ENCODE results near the gene FHOD3. TPM values are rescaled to one million over a fixed set of nuclear protein-coding genes. Genes with fewer than 3 reads are reported as not detected.

The FHOD3 gene
- 1.4 and 2.9 TPM in 2 replicates for total RNA-seq (2022)
- Bru-seq, nascent RNA = percentile 28 among the genes with signal in this experiment
- BruChase-seq, experiment 1, labeled RNA remaining after a 6-hour chase = percentile 27 among the genes with signal in this experiment
- BruChase-seq, experiment 2, labeled RNA remaining after a 2-hour chase = percentile 34 among the genes with signal in this experiment
- long read RNA-seq, partial matches to known transcripts = 0 of 2 reads
- long read RNA-seq, other reads (novel, unspliced or antisense) = 2 of 2 reads

- TF ChIP-seq CTCF (IDR thresholded peaks at IDR 0.05; ENCODE audit: unreplicated experiment) = no peak
- no peaks in the 10 kb centered on the region for H3K36me3 Mint-ChIP-seq (ENCODE audit: insufficient read depth, unreplicated experiment)
- intact Hi-C loops (cut with micrococcal nuclease; ENCODE audit: unreplicated experiment) = loop anchor here (2.0 to 5.0 kb wide), 3 partner anchors 75 to 275 kb away; no protein-coding TSS in a partner anchor
- no peaks in the 10 kb centered on the region for H3K4me1 Mint-ChIP-seq (ENCODE audit: low read depth, unreplicated experiment)
- H3K4me3 Mint-ChIP-seq (ENCODE audit: low read depth, unreplicated experiment) = no peak within 1 kb of the TSS
- H3K27ac Mint-ChIP-seq (ENCODE audit: unreplicated experiment) = no peak within 1 kb of the TSS
- peaks cover 11% of the 10 kb centered on the region for H3K27me3 Mint-ChIP-seq (ENCODE audit: unreplicated experiment)
- CTCF ChIA-PET = interaction anchor here (0.6 to 2.4 kb wide), 3 partner anchors 12 to 529 kb away, joined by 3 to 9 read pairs (median 4); no protein-coding TSS in a partner anchor
- BruUV-seq (replicated peaks) = no TSS peak
- H3K9me3 Mint-ChIP-seq (ENCODE audit: low read depth, unreplicated experiment) = no peaks in the 10 kb centered on the region
- peak; percentile 57 for DNase-seq
Measured at GRCh38 chr18:36297417-36298125, at the start of gene FHOD3. FHOD3 (plus strand) TSS chr18:36297713; CDS start chr18:36297836, 123 bp downstream.

DNA sequence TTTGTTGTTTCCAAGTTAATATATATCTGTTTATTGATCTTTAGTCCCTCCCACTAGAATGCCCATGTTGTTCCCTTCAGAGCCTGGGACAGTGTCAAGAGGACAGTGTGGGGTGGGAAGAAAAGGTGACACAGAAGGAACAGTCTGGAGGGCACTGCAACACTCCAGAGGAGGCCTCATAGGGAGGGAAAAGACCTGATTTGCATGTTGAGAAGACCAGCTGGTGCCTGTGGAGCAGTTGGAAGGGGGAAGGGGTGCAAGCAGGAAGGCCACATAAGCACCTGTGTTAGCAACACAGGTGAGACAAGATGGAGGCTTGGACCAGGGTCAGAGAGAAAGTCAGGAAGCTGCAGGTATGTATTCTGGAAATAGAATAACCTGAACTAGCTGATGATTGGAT is 48.1 kb upstream of the FHOD3 start:
- Mint-ChIP-seq H3K36me3 (ENCODE audit: insufficient read depth, unreplicated experiment) (peaks cover 39% of the 10 kb centered on the region), H3K9me3 (ENCODE audit: low read depth, unreplicated experiment) (peaks cover 6% of the 10 kb centered on the region), H3K27ac (ENCODE audit: unreplicated experiment) (no peak overlapping the region), H3K4me3 (ENCODE audit: low read depth, unreplicated experiment) (no peak overlapping the region), H3K4me1 (ENCODE audit: low read depth, unreplicated experiment) (peaks cover 9% of the 10 kb centered on the region), H3K27me3 (ENCODE audit: unreplicated experiment) (no peaks in the 10 kb centered on the region)
- CTCF ChIA-PET = no interaction called here
- BruUV-seq (replicated peaks) = no TSS peak
- TF ChIP-seq CTCF (IDR thresholded peaks at IDR 0.05; ENCODE audit: unreplicated experiment) = no peak
- intact Hi-C loops (cut with micrococcal nuclease; ENCODE audit: unreplicated experiment) = no loop called here
- no peak for DNase-seq

GRCh38 chr18:36250827-36251226 is 46.7 kb upstream of the FHOD3 start:
- no peak for TF ChIP-seq CTCF (IDR thresholded peaks at IDR 0.05; ENCODE audit: unreplicated experiment)
- DNase-seq = no peak
- Mint-ChIP-seq H3K27ac (ENCODE audit: unreplicated experiment) (no peak overlapping the region), H3K4me3 (ENCODE audit: low read depth, unreplicated experiment) (no peak overlapping the region), H3K36me3 (ENCODE audit: insufficient read depth, unreplicated experiment) (peaks cover 39% of the 10 kb centered on the region), H3K4me1 (ENCODE audit: low read depth, unreplicated experiment) (peaks cover 9% of the 10 kb centered on the region), H3K9me3 (ENCODE audit: low read depth, unreplicated experiment) (peaks cover 6% of the 10 kb centered on the region), H3K27me3 (ENCODE audit: unreplicated experiment) (no peaks in the 10 kb centered on the region)
- no TSS peak for BruUV-seq (replicated peaks)
- intact Hi-C loops (cut with micrococcal nuclease; ENCODE audit: unreplicated experiment) = no loop called here
- CTCF ChIA-PET = no interaction called here

GRCh38 chr18:36255072-36255698 is 42.3 kb upstream of the FHOD3 start:
- Mint-ChIP-seq H3K27me3 (ENCODE audit: unreplicated experiment) (no peaks in the 10 kb centered on the region), H3K36me3 (ENCODE audit: insufficient read depth, unreplicated experiment) (peaks cover 23% of the 10 kb centered on the region), H3K27ac (ENCODE audit: unreplicated experiment) (no peak overlapping the region), H3K9me3 (ENCODE audit: low read depth, unreplicated experiment) (no peaks in the 10 kb centered on the region), H3K4me3 (ENCODE audit: low read depth, unreplicated experiment) (no peak overlapping the region), H3K4me1 (ENCODE audit: low read depth, unreplicated experiment) (no peaks in the 10 kb centered on the region)
- no peak for TF ChIP-seq CTCF (IDR thresholded peaks at IDR 0.05; ENCODE audit: unreplicated experiment)
- intact Hi-C loops (cut with micrococcal nuclease; ENCODE audit: unreplicated experiment) = no loop called here
- no peak for DNase-seq
- CTCF ChIA-PET = no interaction called here
- no TSS peak for BruUV-seq (replicated peaks)
